Heart left ventricle (tissue), 16 donors: ENCODE results near the gene IFNLR1. TPM values are rescaled to one million over a fixed set of nuclear protein-coding genes. Genes with fewer than 3 reads are reported as not detected.

ENCODE experiments used
- ATAC-seq, 4 donors: fragments of 200-7000 bp; cut with Tn5 transposase; one replicate each; pipeline ENCODE4 v1.9.1; 2020 to 2022; ENCODE audit warnings: moderate library complexity in 4 of 4, mild to moderate bottlenecking in 3 of 4, moderate number of reproducible peaks in 1 of 4
- DNase-seq, 5 donors: peaks; one replicate each; pipeline ENCODE4 v3.0.0-alpha.2; 2020
- H3K27ac ChIP-seq, 12 donors: fragments of 200-600 bp; sonication (generic) in 4 of 12; one replicate each; pipeline versions ENCODE4 v1.5.0 to v1.8.0; 2016 to 2022; ENCODE audit warnings: mild to moderate bottlenecking in 2 of 12
- H3K27me3 ChIP-seq, 9 donors: fragments of 200-600 bp; sonication (generic) in 2 of 9; one replicate each; pipeline versions ENCODE4 v1.5.1 to v1.8.0; 2016 to 2022; ENCODE audit warnings: mild to moderate bottlenecking in 3 of 9
- H3K36me3 ChIP-seq, 9 donors: fragments of 200-600 bp; sonication (generic) in 2 of 9; one replicate each; pipeline versions ENCODE4 v1.5.0 to v1.8.0; 2018 to 2022; ENCODE audit warnings: mild to moderate bottlenecking in 2 of 9
- H3K4me1 ChIP-seq, 12 donors: fragments of 200-600 bp; sonication (generic) in 4 of 12; one replicate each; pipeline versions ENCODE4 v1.5.0 to v1.8.0; 2016 to 2022; ENCODE audit warnings: mild to moderate bottlenecking in 3 of 12
- H3K4me3 ChIP-seq, 12 donors: fragments of 200-600 bp; sonication (generic) in 4 of 12; one replicate each; pipeline versions ENCODE4 v1.5.0 to v1.8.0; 2017 to 2022; ENCODE audit warnings: mild to moderate bottlenecking in 9 of 12, moderate library complexity in 4 of 12
- H3K9me3 ChIP-seq, 12 donors: fragments of 200-600 bp; sonication (generic) in 4 of 12; one replicate each; pipeline versions ENCODE4 v1.5.0 to v1.8.0; 2016 to 2022; ENCODE audit warnings: mild to moderate bottlenecking in 1 of 12
- CTCF ChIP-seq, 12 donors: fragments of 200-600 bp; sonication (generic) in 4 of 12; IDR thresholded peaks; one replicate each; pipeline versions ENCODE4 v1.5.0 to v1.8.0; 2018 to 2022; ENCODE audit warnings: antibody characterized with exemption in 12 of 12, mild to moderate bottlenecking in 5 of 12
- POLR2A ChIP-seq, 2 donors: fragments of 450-650 bp; IDR thresholded peaks; one replicate each; pipeline ENCODE4 v1.6.1; 2017; ENCODE audit warnings: antibody characterized with exemption in 2 of 2, mild to moderate bottlenecking in 2 of 2, moderate library complexity in 2 of 2
- WGBS, 4 donors: extraction: QIAGEN DNeasy Blood & Tissue Kit in 2 of 4; methylation state at CpG; one replicate each; pipeline versions ENCODE4 v1.1.5 to v1.1.7; 2013 to 2018; 5-methylcytosine and 5-hydroxymethylcytosine counted together
- intact Hi-C, 10 donors: fragments of 100-400 bp; cut with DNase I; formaldehyde crosslinking; loops; one replicate each; pipeline versions ENCODE4 v1.11.1 to v1.14.2; 2022
- polyA plus RNA-seq, 2 donors: library from polyadenylated mRNA; stranded (reverse); fragments of 200-250 nt; gene quantifications; one replicate each; pipeline ENCODE4 v1.2.3, GENCODE V29; 2013
- total RNA-seq, 9 donors: library from RNA; depleted of rRNA in 2 of 9; stranded (reverse); fragments of >200 nt in 2 of 9; fragmentation: NEBNext Ultra II Directional in 3 of 9; extraction: Animal tissue kit (Norgen Biotek cat#: 25700) in 3 of 9; gene quantifications; one replicate each; pipeline versions ENCODE4 v1.1.0 to v1.2.4, GENCODE V29; 2016 to 2023
- donor health status: ischemic (EF 13 %, LVEDD 7.1; RV severe dilation, severe dysfunction).
- donor health status: healthy with polysubstance abuse.
- donor health status: DM: no; HTN: yes; CAD: no.
- donor health status: DM: no; HTN: no; CAD: no.
- donor health status: ischemic (EF 25% LVEDD 6.9; RV normal size, moderate dysfunction).
- donor health status: ischemic (EF 25% LVEDD 5.7; RV mildly dilated, moderate dysfunction).
- donor health status: healthy.
- donor health status: DM: yes; HTN: yes; CAD: no.
- donor health status: ischemic (EF 35%, LVEDD 5.7; RV mildly dilated, moderate dysfunction).
- donor health status: nonischemic (EF 11% LVEDD 7.7; RV severe dilation, severe dysfunction).
- donor health status: DM: yes; HTN: yes; CAD: no.
- donor health status: PGD.
- donor health status: ischemic (EF 29% LVEDD 5.4; RV normal size, mild dysfunction).
- donor health status: nonischemic (EF 23%, LVEDD 6.1; RV moderate dilation, normal function).

The IFNLR1 gene
- total and polyA plus RNA-seq, 11 donors, result 0.99 to 3.4 (median 2.7) TPM

GRCh38 chr1:24173638-24174575, 13.2 kb downstream of the IFNLR1 start:
- TF ChIP-seq POLR2A (IDR thresholded peaks at IDR 0.05) (no peak), CTCF (IDR thresholded peaks at IDR 0.05) (no peak)
- H3K4me3 ChIP-seq, result no peak overlapping the region
- H3K27ac ChIP-seq, result no peak overlapping the region
- 81 to 89% (median 83%) methylated on average over 5 of the region's 5 CpGs for WGBS, 4 donors
- DNase-seq, result no peak
- intact Hi-C loops, result no loop called here
- peaks cover 0 to 8% (median 0%) of the 10 kb centered on the region in 9 donors for H3K27me3 ChIP-seq
- H3K4me1 ChIP-seq, result no peaks in the 10 kb centered on the region
- no peaks in the 10 kb centered on the region for H3K36me3 ChIP-seq
- no peak for ATAC-seq
- H3K9me3 ChIP-seq, result peaks cover 0 to 4% (median 0%) of the 10 kb centered on the region in 12 donors

DNA sequence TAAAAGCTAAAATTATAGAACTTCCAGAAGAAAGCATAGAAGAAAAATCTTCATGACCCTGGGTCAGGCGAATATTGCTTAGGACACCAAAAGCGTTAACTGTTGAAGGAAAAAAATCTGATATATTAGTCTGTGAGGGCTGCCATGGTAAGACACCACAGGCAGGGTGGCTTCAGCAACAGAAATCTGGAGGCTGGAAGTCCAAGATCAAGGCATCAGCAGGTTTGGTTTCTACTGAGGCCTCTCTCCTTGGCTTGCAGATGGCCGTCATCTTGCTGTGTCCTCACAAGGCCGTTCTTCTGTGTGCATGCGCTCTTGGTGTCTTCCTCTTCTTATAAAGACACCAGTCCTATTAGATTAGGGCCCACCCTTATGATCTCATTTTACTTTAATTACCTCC, 14.5 kb downstream of the IFNLR1 start:
- ATAC-seq (no peak), DNase-seq (no peak)
- peaks cover 0 to 8% (median 0%) of the 10 kb centered on the region in 9 donors for H3K27me3 ChIP-seq
- H3K9me3 ChIP-seq, result peaks cover 0 to 4% (median 0%) of the 10 kb centered on the region in 12 donors
- no peaks in the 10 kb centered on the region for H3K36me3 ChIP-seq
- intact Hi-C loops, result no loop called here
- no peaks in the 10 kb centered on the region for H3K4me1 ChIP-seq
- H3K27ac ChIP-seq, result no peak overlapping the region
- WGBS, 4 donors, result 91 to 97% (median 95%) methylated on average over 5 of the region's 5 CpGs
- H3K4me3 ChIP-seq, result no peak overlapping the region
- no peak for TF ChIP-seq POLR2A (IDR thresholded peaks at IDR 0.05)
- no peak for TF ChIP-seq CTCF (IDR thresholded peaks at IDR 0.05)

DNA sequence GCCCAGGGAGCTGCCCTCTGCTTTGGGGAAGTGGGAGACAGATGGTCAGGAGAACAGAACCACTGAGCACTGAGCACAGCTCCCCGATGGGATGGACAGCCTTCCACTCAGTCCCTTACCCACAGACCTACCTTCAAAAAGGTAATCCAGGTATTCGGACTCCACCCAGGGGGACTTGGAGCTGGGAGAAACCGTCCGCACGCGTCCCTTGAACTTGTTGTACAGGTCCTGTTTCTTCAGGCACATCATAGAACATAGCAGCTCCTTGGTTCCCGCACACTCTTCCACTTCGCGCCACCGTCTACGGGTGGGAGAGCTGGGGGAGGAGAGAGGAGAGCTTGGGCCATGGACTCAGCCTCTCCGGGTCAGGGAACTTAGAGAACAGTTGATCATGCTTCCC, 17.8 kb downstream of the IFNLR1 start:
- no peak overlapping the region for H3K4me3 ChIP-seq
- peaks cover 0 to 8% (median 0%) of the 10 kb centered on the region in 9 donors for H3K27me3 ChIP-seq
- peaks cover 0 to 4% (median 0%) of the 10 kb centered on the region in 12 donors for H3K9me3 ChIP-seq
- no peak for TF ChIP-seq CTCF (IDR thresholded peaks at IDR 0.05)
- no peak for TF ChIP-seq POLR2A (IDR thresholded peaks at IDR 0.05)
- H3K4me1 ChIP-seq, result no peaks in the 10 kb centered on the region
- 93 to 96% (median 96%) methylated on average over 11 to 12 of the region's 12 CpGs for WGBS, 4 donors
- no peaks in the 10 kb centered on the region for H3K36me3 ChIP-seq
- ATAC-seq (no peak), DNase-seq (no peak)
- intact Hi-C loops, result no loop called here
- H3K27ac ChIP-seq, result no peak overlapping the region

DNA sequence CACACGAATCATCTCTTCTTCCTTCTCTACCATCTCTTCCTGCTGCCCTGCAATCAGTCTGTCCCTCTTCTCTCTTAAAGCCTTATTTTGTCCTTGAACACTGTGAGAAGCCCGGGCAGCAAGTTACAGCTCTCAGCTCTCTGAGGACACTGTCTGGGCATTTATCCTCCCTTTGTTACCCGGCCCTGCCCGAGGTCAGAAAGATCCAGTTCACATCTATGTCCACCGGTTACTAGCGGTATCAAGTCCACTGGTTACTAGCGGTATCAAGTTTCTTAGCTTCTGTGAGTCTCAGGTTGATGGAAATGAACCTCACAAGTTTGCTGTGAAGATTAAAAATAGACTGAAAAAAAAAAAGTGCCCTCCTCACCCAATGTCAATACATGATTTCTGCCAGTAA, 18.8 kb downstream of the IFNLR1 start:
- H3K36me3 ChIP-seq, result no peaks in the 10 kb centered on the region
- no peak for TF ChIP-seq POLR2A (IDR thresholded peaks at IDR 0.05)
- H3K4me3 ChIP-seq, result no peak overlapping the region
- H3K27me3 ChIP-seq, result peaks cover 0 to 8% (median 0%) of the 10 kb centered on the region in 9 donors
- peaks cover 0 to 4% (median 0%) of the 10 kb centered on the region in 12 donors for H3K9me3 ChIP-seq
- H3K27ac ChIP-seq, result no peak overlapping the region
- intact Hi-C loops, result no loop called here
- no peak for DNase-seq
- H3K4me1 ChIP-seq, result no peaks in the 10 kb centered on the region
- 80 to 87% (median 83%) methylated on average over 7 of the region's 7 CpGs for WGBS, 4 donors
- no peak for ATAC-seq
